ENCODE results near the gene POLR1E.
"Not testable (repeated sequence)": the region's sequence is repeated elsewhere in the genome, so short reads cannot be mapped to it uniquely, and the experiment has no call there.

The POLR1E gene

GRCh38 chr9:37504605-37505004 is 18.9 kb downstream of the POLR1E start:
- no peak for DNase-seq

- DNase-seq, result no peak
Measured at GRCh38 chr9:37507566-37508134, 21.9 kb downstream of the POLR1E start.

- no peak for DNase-seq
Measured at GRCh38 chr9:37508135-37508833, 22.5 kb downstream of the POLR1E start.

GRCh38 chr9:37508834-37509206 is 23.1 kb downstream of the POLR1E start:
- DNase-seq, result no peak

GRCh38 chr9:37509536-37509935 is 23.8 kb downstream of the POLR1E start:
- no peak for DNase-seq

- DNase-seq, result not testable (repeated sequence)
Measured at GRCh38 chr9:37510053-37510452, 24.3 kb downstream of the POLR1E start.

GRCh38 chr9:37511016-37512010 is 25.6 kb downstream of the POLR1E start:
- no peak for DNase-seq

GRCh38 chr9:37512437-37512836 is 26.7 kb downstream of the POLR1E start:
- no peak for DNase-seq

GRCh38 chr9:37514415-37514814 is 28.7 kb downstream of the POLR1E start:
- not testable (repeated sequence) for DNase-seq

GRCh38 chr9:37514999-37515398 is 29.3 kb downstream of the POLR1E start:
- no peak for DNase-seq

- no peak for DNase-seq
Measured at GRCh38 chr9:37515620-37516258, 30.0 kb downstream of the POLR1E start.

GRCh38 chr9:37517923-37518322 is 32.2 kb downstream of the POLR1E start:
- no peak for DNase-seq

- DNase-seq, result no peak
Measured at GRCh38 chr9:37520641-37521040, 34.9 kb downstream of the POLR1E start.

GRCh38 chr9:37521111-37521510 is 35.4 kb downstream of the POLR1E start:
- DNase-seq, result no peak

- no peak for DNase-seq
Measured at GRCh38 chr9:37522971-37523370, 37.2 kb downstream of the POLR1E start.

GRCh38 chr9:37523916-37524315 is 38.2 kb downstream of the POLR1E start:
- DNase-seq, result no peak

GRCh38 chr9:37528652-37529471 is 43.1 kb downstream of the POLR1E start:
- DNase-seq, result no peak

- no peak for DNase-seq
Measured at GRCh38 chr9:37531699-37532098, 46.0 kb downstream of the POLR1E start.

- no peak for DNase-seq
Measured at GRCh38 chr9:37534412-37534811, 48.7 kb downstream of the POLR1E start.

GRCh38 chr9:37534901-37535300 is 49.2 kb downstream of the POLR1E start:
- no peak for DNase-seq

GRCh38 chr9:37538099-37538498 is 52.4 kb downstream of the POLR1E start:
- no peak for DNase-seq

- no peak for DNase-seq
Measured at GRCh38 chr9:37539634-37540033, 53.9 kb downstream of the POLR1E start.
